T-cell (primary cell): ENCODE results near the gene SHQ1. TPM values are rescaled to one million over a fixed set of nuclear protein-coding genes. Genes with fewer than 3 reads are reported as not detected.

ENCODE experiments used
- total RNA-seq, 35 experiments: library from RNA in 6 of 35; stranded (reverse) in 6 of 35; fragments of 120-200 nt in 1 of 35; gene quantifications; one replicate each; pipeline versions ENCODE4 v1.2.1 to v1.2.4 and lab custom pipeline; 2013 to 2026

The SHQ1 gene
- total RNA-seq, 5 donors from 2014 or later (not counting 1 experiment from before 2014, with no cell fraction given): 16.6 to 29.0 (median 27.8) TPM

Other genes with a start within 250 kb of the SHQ1 start
- gene GXYLT2, start 39.6 kb upstream of the SHQ1 start, total RNA-seq: under 1 TPM in 2 of 5 donors, not detected in 3; 0.09 to 0.19 TPM
- gene PPP4R2, start 148.4 kb upstream of the SHQ1 start, total RNA-seq: 10 to 100 TPM; 53.3 to 70.6 (median 61.3) TPM
- gene EBLN2, start 213.2 kb upstream of the SHQ1 start, total RNA-seq: 10 to 100 TPM in 2 of 5 donors, 1 to 10 TPM in 3; 6.6 to 12.8 (median 8.1) TPM